Fibroblast of skin of scalp (primary cell): ENCODE measurements around the gene ASB11. TPM values are rescaled to one million over a fixed set of nuclear protein-coding genes. Genes with fewer than 3 reads are reported as not detected.
A peak's percentile ranks its signal among the peaks of the same experiment; 100 is the strongest.

Experiments
- DNase-seq: peaks from one replicate; pipeline ENCODE4 v3.0.0-alpha.2; 2013
- polyA plus RNA-seq, 2 experiments: library from polyadenylated mRNA; unstranded; fragments of 120-200 nt; gene quantifications; one replicate each; pipeline ENCODE4 v1.2.1, GENCODE V29; 2013; ENCODE audit not compliant: insufficient read length in 2 of 2

ASB11 gene, protein sequence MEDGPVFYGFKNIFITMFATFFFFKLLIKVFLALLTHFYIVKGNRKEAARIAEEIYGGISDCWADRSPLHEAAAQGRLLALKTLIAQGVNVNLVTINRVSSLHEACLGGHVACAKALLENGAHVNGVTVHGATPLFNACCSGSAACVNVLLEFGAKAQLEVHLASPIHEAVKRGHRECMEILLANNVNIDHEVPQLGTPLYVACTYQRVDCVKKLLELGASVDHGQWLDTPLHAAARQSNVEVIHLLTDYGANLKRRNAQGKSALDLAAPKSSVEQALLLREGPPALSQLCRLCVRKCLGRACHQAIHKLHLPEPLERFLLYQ
- polyA plus RNA-seq (2013, experiment 1 of 2; ENCODE audit: insufficient read length), result 0.06 TPM
- 0.21 TPM for polyA plus RNA-seq (2013, experiment 2 of 2; ENCODE audit: insufficient read length)

DNA sequence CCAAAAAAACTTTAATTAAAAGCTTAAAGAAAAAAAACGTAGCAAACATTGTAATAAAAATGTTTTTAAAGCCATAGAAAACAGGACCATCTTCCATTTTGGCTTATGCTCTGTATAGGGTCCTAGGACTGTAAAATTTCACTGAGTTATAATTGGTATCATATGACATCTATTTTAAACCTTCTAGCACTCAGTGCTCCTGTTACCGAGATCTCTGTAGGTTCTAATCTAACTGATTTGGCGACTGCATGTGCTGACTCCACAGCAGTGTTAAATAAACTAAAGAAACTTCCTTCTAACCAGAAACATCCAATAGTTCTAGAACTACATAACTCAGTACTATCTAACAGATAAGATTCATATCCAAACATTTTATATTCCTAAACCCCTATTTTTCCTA lies at the start of gene ASB11:
ASB11 (minus strand) TSS at position 132 of the 400 bp plus-strand sequence; CDS start at position 97, 35 bp downstream.
- no peak for DNase-seq

DNA sequence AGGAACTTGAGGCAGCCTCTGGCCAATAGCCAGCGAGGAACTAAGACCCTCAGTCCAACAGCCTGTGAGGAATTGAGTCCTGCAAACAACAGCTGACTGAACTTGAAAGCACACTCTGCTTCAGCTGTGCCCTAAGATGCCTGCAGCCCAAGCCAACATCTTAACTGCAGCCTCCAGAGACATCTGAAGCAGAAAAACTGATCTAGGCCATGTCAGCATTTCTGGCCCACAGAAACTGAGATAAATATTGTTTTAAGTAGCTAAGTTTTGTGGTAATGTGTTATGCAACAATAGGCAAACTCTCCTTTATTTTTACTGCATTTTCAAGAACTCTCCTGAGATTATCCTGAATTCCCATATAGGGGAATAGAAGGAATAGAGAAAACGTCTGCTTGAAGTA lies 44.3 kb upstream of the ASB11 start:
- no peak for DNase-seq

DNA sequence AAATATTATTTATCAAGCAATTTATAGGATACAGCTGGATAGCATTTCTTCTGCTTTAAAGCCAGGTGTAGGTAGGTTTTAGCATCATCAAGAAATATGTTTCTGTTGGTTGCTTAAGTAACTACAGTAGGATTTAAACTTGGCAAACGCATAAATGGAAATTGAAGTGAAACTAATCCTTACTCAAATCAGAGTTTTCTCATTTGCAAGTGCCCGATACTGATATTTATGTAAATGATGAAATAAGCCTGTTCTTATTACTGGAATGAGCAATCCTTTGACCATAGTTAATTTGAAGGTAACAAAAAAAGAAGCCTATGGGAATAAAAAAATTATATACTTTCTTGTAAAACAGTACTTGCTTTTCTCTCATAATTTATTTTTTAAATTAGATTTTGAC lies 43.1 kb upstream of the ASB11 start:
- no peak for DNase-seq

DNA sequence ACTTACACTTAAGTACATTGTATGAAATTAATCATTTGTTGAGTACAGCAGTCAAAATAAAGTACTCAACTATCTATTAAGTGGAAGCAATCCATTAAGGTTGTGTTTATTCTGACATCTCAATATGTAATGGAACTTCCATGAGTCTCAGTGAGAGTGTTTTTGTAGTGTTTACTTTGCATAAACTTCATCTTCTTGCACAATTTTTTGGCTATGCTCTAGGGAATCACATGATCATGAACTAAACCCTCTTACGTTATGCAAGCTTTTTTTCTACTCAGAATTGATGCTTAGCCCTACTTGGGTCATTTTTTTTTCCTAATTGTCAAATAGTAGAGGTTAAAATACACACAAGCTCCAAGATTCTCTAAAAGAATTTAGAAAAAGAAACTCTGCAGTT lies 41.0 kb upstream of the ASB11 start:
- DNase-seq, result no peak

DNA sequence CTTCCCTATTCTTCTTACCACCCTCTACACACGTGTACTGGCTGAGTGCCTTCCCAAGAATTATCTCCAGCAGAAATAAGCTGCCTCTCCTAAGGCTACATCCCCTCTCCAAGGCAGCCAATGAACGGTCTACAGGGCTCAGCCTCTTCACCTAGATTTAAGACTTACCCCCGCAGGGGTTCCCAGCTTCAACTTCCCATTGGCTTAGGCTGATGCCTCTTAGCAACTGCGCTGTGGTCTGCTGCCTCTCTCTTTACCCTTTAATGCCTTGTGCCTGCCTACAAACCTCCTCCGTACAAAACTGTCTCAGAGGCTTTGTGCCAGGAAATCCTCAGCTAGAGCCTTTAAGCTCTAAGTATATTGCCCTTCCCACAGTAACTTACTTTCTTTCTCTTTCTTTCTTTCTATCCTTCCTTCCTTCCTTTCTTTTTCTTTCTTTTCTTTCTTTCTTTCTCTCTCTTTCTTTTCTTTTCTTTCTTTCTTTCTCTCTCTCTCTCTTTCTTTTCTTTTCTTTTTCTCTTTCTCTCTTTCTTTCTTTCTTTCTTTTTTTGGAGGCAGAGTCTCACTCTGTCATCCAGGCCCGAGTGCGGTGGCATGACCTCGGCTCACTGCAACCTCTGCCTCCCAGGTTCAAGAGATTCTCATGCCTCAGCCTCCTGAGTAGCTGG lies 35.0 kb upstream of the ASB11 start:
- no peak for DNase-seq

DNA sequence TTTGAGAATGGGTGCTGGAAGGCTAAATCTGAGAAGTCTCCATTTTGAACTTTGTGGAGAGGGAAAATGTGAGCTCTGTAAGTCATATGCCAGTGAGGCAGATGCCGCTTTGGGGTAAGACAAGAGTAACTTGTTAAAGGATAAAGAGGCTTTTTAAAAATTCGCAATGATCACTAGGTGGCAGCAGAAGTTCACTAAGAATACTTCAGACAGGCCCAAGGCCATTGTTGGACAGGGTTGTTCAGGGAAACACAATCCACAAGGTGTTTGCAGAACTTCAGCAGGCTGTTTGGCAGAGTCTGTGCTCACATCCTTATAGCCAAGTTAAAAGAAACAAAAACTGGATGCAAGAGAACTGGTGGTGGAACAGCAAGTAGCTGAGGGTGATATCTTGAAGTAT lies 33.6 kb upstream of the ASB11 start:
- DNase-seq, result peak; percentile 59

DNA sequence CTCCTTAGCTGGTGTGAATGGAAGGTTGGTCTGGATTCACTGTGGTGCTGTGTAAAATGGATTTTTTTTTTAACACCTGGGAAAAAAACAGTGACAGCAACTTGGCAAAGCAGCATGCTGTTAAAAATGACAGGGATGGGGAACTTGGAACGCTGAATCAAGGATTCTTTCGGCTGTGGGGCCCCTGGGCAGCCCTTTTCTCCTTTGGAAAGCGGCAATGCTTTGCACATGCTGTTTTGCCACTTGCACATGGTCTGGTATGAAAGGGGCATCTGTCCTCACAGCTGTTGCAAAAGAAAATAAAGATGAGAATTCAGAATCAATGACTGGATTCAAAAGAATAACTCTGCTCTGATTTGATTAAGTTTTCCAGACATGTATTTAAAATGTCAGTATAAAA lies 30.5 kb upstream of the ASB11 start:
- DNase-seq, result no peak

DNA sequence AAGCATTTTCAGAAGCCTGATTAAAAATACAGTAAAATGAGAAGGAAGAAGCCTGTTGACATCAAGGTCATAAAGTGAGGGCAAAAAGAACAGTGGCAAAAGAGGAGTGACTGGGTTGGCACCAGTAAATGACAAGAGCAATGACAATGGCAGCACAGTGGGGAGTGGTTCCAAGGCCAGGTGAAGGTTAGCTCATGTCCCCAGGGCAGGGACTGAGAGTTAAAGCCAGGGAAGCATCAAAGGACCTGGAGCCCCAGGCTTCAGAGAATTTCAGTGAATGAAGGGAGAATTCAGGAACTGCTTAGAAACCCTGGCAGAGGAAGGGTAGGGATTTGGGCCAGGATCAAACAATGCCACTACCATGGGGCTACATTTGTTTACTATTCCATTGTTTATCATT lies 28.7 kb upstream of the ASB11 start:
- no peak for DNase-seq

DNA sequence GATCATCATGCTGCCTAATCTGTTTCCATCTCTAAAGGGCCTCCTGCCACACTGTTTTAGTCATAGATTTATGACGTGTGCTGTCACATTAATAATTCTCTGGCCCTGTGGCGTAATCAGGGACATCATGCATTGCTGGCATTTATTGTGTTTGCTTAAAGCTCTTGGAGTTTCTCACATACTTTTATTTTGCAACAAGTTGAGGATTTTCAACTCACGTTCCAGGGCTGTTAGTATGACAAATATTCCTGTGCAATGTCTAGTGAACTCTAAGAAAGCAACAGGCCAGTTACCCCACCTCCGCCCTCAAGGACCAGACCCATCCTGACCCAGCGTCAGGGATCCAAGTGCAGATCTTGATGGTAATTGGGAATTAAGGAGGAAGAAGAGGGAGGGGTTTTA lies 27.6 kb upstream of the ASB11 start:
- peak; percentile 43 for DNase-seq

DNA sequence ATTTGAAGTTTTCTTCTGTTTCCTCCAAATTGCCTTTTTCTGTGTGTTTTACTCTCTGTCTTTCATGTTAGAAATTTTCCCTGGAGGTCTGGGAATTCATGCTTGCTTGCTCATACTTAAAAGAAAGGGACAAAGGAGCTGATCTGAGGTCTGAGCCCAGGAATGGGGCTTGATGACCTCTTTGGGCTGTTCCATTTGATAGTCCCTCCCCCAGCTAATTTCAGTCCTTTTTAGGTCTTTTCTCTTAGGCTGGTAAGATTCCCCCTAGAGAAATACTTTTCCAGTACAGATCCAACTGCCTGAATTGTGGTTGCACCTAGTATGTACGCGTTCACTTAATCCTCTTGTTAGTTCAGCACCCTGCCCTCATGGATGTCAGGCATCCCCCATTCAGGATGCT lies 25.4 kb upstream of the ASB11 start:
- DNase-seq, result no peak

DNA sequence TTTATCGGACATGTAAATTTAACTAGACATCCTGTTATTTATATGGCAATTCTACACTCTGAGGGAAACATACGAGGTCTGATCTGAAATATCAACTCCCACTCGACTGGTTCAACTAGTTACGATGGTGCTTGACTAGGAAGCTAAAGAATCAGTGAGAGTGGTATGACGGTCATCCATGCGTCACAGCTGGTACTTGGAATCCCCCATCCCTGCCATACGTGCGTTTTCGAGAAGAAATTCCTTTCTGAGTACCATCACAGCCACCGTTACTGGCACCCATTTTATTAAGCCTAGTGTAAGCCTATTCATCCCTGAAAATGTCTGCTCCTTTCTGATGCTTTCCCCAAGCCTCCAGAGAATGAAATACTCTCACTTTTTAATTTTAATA lies 20.6 kb upstream of the ASB11 start:
- DNase-seq, result peak; percentile 42

DNA sequence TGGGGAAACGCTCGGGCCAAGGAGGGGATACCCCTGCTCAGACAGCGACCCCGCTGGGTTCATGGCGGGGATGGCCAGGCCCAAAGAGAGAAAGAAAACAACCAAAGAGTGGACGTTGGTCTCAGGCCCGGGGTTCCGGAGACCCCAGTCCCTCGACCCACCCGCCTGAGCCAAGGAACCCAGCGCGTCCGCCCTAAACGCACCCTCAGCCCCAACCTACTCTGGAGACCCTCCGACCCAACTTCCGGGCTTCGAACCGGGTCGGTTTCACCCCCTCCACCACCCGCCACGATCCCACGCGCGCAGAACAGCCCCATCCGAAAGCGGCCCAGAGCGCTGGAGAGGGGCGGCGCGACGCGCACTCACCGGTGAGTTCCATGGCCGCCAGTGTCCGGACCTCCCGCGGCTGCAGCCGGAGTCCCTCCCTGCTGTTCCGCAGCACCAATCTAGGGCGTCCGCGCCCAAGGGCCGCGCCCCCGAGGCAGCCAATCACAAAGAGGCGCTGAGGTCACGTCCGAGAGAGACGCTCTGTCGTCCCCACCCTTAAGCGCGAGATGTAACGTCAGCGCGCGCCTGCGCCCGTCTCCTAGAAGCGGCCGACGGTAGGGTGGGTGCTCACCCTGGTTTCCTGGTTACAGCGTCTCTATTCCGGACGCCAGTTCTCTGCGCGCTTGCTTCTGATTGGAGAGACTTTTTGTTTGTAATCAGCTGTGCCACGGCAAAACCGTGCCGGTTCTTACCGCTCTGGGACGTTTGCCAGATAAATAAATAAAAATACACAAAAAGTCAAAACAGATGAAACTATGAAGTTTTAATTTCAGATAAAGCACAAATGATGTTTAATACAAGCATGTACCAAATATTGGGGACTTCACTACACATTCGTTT lies 19.9 kb upstream of the ASB11 start, which contains the start of gene PIGA:
PIGA (minus strand) TSS at position 389 of the 888 bp plus-strand sequence. CDS start 3,593 bp downstream, outside the sequence.
- DNase-seq, result peak; percentile 96

DNA sequence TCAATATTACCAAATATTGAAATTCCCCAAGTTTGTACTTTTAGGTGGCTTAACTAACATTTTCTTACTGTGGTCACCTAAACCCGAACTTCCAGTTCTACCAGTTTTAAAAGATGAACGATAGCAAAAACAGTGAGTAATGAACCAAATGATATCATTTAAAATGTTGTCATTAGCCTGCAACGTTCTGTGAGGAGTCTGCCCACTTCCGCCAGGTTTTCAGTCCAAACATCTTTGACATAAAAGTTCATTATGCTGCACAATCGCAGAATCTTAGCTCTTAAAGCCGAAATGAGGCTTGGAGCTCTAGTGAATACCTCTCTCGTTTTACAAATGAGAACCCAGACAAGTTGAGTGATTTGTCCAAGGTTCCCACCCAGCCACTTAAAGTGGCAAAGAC lies 19.1 kb upstream of the ASB11 start:
- DNase-seq, result no peak

DNA sequence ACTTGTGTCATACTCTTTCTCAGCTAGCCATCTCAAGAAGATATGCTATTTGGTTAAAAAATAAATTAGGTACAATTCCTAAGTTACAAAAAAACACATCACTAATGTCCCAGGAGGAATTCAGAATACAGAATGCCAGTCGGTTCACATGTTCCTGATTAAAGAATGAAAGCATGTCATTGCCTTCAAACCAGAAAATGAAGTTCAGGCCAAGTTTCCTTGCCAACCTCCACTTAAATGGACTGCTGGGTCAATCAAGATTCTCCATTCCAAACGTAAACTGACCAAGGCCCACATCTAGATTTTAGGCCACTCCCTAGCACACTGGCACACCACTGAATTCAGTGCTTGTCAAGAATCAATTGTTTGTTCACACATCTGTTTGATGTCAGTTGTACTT lies 13.4 kb upstream of the ASB11 start:
- no peak for DNase-seq

DNA sequence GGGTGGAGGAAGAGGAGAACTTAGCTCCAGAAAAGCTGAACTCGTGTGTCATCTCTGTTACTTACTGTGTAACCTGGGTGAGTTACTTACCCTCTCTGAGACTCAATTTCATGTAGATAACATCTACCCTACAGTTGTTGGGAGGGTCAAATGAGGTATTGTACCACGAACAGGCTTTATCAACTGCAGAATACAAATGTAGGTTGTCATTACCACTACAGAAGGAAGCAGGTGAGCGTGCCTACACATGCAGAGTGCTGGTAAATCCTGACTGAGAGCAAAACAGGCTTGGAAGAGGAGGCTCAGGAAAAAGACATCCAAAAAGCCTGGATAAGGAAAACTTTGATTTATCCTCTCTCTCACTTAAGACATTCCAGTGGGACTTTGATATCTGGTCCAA lies 12.7 kb upstream of the ASB11 start:
- no peak for DNase-seq

DNA sequence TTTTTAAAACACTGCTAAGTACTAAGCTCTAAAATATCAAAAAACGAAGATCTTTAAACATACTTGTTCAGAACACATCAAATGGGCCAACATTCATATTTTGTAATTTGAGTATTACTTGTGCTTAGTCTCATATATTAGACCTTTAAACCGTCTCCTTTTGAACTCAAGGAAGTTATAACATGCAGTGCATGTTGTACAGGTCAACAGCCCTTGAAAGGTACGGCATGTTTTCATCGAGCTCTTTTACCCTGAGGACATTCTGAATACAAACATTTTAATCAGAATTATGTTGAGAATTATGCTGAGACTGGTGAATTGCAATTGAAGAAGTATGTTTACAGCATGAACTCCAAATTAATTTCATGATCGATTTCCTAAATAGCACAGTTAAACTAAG lies 7.0 kb upstream of the ASB11 start:
- no peak for DNase-seq

DNA sequence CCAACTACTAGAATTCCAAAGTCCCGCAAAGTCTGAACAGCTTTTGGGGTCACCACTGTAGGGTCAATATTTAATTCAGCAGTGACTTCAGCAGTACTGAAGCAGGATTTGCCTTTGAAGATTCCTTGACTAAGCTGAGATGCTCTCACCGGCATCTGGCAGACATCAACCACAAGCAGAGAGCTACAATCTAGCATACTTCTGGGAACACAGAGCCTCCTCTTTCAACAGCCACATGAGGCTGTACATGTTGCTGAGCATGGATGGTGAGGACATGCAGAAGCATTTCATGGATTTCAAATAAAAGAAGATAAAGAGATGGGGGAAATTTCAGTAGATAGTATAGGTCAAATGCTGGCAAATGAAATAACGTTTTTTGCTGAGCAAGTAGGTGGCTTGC lies 6.6 kb upstream of the ASB11 start:
- no peak for DNase-seq

DNA sequence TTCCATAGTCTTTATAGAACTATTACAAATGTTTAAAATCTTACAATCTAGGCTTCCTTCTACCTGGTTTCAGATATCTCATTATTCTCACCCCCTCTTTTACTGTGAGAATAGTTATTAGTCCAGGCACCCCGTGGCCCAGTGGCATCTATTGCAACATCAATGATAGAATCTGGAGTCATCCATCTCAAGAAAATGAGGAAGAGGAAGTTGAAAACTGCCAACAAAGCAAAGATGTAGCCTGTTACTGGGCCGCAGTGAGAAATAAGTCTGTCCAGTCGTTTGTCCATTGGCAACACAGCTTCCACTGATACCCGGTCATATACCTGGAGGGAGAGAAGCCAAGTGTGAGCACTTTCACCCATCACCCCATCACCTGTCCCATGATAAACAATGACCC lies 6.0 kb upstream of the ASB11 start:
- DNase-seq, result no peak

DNA sequence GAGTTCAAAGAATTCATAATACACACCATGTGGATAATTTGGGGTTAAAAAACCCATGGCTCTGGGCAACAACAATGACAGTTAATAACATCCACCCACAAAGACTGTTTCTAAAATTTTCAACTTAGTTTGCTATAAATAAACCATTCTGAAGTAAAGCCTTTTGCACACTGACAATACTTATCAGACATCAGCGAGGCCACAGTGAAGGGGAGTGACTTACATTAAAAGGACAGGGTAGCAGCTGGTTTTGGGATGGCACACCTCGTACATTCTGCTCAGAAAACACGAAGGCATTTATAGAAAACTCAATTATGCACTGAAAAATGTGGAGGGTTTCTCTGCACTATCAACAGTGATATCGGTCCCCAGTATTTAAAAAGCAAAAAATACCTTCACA lies 4.9 kb upstream of the ASB11 start:
- DNase-seq, result no peak

DNA sequence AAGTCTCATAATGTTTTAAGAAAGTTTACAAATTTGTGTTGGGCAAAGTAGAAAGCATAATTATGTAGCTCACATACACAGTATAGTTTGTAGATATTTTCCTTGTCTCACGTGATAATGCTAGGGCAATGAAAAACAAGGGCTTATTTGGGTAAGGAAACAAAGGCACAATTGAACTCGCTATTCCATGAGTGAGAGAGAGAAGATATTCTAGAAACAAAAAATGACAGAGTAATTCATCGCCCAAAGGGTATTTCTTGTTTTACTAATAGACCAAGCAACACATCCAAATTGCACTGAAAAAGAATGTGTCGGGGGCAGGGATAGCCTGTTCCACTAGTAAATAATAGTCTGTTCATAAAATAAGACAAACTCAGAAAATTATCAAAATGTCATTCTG lies 3.6 kb upstream of the ASB11 start:
- no peak for DNase-seq

DNA sequence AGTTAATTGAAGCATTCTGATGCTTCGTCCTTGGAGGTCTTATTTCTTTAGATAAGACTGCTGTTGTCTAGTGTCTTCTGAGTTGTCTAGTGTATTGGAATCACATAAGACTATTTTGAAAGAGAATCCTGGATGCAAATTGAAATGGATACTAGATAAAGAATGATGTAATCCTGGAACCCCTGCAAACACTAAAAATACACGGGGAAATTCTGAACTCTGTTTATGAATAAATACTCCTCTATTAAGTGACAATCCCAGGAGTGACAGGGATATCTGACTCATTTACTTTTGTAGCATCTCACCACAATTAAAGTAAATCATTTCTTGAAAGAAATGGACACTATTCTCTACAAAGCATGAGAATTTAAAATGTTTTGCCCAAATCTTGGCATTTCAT lies 968 bp downstream of the ASB11 start:
- no peak for DNase-seq

DNA sequence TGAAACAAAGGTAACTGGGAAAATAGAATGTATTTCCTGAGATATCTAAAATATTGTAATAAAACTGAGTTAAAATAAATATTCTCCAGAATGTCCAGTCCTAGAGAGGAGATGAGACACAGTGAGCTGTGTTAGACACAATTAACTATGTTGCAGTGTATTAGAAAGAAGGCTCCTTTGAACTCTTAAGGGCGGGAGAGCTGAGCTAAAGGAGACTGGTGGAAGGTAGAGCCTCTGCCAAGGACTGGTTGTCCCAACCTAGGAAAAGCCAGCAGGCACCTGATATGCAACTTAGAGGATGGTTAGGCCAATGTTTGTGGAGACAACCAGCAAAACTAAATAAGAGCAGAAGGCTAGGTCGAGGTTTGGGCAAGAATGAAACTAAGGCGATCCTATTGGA lies 4.3 kb downstream of the ASB11 start:
- DNase-seq, result no peak

DNA sequence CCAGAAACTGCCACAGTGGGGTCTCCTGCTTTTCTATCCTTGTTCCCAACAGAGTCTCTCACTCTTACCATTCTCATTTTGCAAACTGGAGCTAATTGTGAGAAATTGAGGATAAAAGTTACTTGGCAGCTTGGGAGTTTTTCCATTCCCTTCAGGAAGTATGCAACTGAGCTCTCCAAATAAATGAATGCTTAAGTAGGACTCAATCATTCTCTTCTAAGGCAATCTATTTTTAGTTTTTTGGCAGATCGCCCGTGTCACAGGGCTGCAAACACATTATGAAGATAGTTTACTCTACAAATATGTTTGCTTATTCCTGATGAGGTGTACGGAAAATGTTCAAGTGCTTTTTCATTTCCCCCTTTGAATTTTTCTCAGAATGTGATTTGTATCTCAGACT lies 5.3 kb downstream of the ASB11 start:
- DNase-seq, result peak; percentile 28
